HL-60 (cell line): ENCODE measurements around the gene NUP62.

Experiments used
- DNase-seq, 2 experiments: peaks; one replicate each; pipeline ENCODE4 v3.0.0-alpha.2; 2010 to 2020; ENCODE audit warnings: low read depth in 1 of 2, low spot score in 1 of 2
- H3K27ac ChIP-seq: fragments of 250-450 bp; sonication (Bioruptor Pico); replicated peaks from 2 replicates; pipeline ENCODE4 v1.5.1; 2020; ENCODE audit warnings: mild to moderate bottlenecking, moderate library complexity
- H3K27me3 ChIP-seq: fragments of 250-450 bp; sonication (Bioruptor Pico); 2 replicates; pipeline ENCODE4 v1.5.1; 2021; ENCODE audit warnings: mild to moderate bottlenecking, moderate library complexity; ENCODE audit not compliant: insufficient read depth, poor library complexity, severe bottlenecking
- H3K4me3 ChIP-seq: replicated peaks from 2 replicates; pipeline ENCODE4 v1.5.1; 2011; ENCODE audit warnings: mild to moderate bottlenecking, control low read depth, low read length; ENCODE audit not compliant: insufficient read depth
- GABPA ChIP-seq: IDR thresholded peaks from 2 replicates; pipeline ENCODE4 v1.6.1; 2012; ENCODE audit warnings: low read depth
- POLR2AphosphoS5 ChIP-seq: IDR thresholded peaks from 2 replicates; pipeline ENCODE4 v1.6.1; 2012; ENCODE audit warnings: low read depth
- SPI1 ChIP-seq: IDR thresholded peaks from 2 replicates; pipeline ENCODE4 v1.6.1; 2012; ENCODE audit warnings: low read depth, mild to moderate bottlenecking, borderline replicate concordance
- TF ChIP-seq, protein P1 (sequence below): IDR thresholded peaks from one replicate; pipeline ENCODE4 v1.5.1; 2011; ENCODE audit warnings: low read length, control low read depth, inconsistent platforms; ENCODE audit not compliant: insufficient read depth
- TF ChIP-seq, protein P2 (sequence below): IDR thresholded peaks from 2 replicates; pipeline ENCODE4 v1.6.1; 2012; ENCODE audit warnings: low read depth; ENCODE audit not compliant: insufficient replicate concordance

NUP62 gene

DNA sequence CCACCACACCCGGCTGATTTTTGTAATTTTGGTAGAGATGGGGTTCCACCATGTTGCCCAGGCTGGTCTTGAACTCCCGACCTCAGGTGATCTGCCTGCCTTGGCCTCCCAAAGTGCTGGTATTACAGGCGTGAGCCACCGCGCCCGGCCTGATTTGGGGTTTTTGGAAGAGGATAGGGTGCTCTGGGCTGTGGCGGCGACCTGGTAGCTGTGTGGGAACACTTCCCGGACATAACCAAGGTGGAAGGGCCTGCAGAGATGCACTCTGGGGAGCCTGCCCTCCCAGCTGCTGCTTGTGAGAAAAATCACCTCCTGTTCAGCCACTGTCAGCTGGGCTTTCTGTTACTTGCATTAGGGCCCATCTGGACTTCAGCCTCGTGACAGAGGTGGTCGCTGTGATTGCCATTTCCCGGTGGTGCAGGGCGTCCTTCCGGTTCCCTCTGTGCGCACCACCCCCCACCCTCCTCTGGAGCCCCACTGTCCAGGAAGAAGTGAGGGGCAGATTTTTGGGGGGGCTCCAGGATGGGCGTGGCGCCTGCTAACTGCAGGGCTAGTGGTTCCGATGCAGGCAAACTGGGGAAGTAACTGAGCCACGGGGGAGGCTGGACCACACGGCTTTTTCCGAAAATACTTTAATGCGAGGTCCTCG lies 40.1 kb downstream of the NUP62 start:
- Histone ChIP-seq H3K27ac (no peak overlapping the region), H3K27me3 (no peaks in the 10 kb centered on the region), H3K4me3 (no peak overlapping the region)
- DNase-seq: no peak
- TF ChIP-seq GABPA (no peak), POLR2AphosphoS5 (no peak), SPI1 (no peak)
- TF ChIP-seq, protein P1, sequence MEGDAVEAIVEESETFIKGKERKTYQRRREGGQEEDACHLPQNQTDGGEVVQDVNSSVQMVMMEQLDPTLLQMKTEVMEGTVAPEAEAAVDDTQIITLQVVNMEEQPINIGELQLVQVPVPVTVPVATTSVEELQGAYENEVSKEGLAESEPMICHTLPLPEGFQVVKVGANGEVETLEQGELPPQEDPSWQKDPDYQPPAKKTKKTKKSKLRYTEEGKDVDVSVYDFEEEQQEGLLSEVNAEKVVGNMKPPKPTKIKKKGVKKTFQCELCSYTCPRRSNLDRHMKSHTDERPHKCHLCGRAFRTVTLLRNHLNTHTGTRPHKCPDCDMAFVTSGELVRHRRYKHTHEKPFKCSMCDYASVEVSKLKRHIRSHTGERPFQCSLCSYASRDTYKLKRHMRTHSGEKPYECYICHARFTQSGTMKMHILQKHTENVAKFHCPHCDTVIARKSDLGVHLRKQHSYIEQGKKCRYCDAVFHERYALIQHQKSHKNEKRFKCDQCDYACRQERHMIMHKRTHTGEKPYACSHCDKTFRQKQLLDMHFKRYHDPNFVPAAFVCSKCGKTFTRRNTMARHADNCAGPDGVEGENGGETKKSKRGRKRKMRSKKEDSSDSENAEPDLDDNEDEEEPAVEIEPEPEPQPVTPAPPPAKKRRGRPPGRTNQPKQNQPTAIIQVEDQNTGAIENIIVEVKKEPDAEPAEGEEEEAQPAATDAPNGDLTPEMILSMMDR: no peak
- TF ChIP-seq, protein P2, sequence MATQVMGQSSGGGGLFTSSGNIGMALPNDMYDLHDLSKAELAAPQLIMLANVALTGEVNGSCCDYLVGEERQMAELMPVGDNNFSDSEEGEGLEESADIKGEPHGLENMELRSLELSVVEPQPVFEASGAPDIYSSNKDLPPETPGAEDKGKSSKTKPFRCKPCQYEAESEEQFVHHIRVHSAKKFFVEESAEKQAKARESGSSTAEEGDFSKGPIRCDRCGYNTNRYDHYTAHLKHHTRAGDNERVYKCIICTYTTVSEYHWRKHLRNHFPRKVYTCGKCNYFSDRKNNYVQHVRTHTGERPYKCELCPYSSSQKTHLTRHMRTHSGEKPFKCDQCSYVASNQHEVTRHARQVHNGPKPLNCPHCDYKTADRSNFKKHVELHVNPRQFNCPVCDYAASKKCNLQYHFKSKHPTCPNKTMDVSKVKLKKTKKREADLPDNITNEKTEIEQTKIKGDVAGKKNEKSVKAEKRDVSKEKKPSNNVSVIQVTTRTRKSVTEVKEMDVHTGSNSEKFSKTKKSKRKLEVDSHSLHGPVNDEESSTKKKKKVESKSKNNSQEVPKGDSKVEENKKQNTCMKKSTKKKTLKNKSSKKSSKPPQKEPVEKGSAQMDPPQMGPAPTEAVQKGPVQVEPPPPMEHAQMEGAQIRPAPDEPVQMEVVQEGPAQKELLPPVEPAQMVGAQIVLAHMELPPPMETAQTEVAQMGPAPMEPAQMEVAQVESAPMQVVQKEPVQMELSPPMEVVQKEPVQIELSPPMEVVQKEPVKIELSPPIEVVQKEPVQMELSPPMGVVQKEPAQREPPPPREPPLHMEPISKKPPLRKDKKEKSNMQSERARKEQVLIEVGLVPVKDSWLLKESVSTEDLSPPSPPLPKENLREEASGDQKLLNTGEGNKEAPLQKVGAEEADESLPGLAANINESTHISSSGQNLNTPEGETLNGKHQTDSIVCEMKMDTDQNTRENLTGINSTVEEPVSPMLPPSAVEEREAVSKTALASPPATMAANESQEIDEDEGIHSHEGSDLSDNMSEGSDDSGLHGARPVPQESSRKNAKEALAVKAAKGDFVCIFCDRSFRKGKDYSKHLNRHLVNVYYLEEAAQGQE: no peak

DNA sequence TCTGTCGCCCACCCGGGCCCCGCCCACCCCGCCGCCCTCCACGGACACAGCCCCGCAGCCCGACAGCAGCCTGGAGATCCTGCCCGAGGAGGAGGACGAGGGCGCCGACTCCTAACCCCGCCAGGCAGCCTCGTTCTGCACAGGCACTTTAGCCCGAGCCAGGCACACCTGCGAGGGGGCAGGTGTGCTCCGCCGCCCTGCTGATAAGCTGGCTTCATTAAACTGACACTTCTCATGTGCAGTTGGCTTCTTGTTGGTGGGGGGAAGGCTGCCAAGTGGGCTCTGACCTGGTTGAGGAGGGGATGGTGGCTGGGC lies 40.8 kb downstream of the NUP62 start:
- H3K4me3 ChIP-seq: no peak overlapping the region
- H3K27ac ChIP-seq: no peak overlapping the region
- H3K27me3 ChIP-seq: no peaks in the 10 kb centered on the region
- no peak for DNase-seq
- TF ChIP-seq POLR2AphosphoS5 (no peak), GABPA (no peak), SPI1 (no peak)
- TF ChIP-seq, protein P1: no peak
- TF ChIP-seq, protein P2: no peak

DNA sequence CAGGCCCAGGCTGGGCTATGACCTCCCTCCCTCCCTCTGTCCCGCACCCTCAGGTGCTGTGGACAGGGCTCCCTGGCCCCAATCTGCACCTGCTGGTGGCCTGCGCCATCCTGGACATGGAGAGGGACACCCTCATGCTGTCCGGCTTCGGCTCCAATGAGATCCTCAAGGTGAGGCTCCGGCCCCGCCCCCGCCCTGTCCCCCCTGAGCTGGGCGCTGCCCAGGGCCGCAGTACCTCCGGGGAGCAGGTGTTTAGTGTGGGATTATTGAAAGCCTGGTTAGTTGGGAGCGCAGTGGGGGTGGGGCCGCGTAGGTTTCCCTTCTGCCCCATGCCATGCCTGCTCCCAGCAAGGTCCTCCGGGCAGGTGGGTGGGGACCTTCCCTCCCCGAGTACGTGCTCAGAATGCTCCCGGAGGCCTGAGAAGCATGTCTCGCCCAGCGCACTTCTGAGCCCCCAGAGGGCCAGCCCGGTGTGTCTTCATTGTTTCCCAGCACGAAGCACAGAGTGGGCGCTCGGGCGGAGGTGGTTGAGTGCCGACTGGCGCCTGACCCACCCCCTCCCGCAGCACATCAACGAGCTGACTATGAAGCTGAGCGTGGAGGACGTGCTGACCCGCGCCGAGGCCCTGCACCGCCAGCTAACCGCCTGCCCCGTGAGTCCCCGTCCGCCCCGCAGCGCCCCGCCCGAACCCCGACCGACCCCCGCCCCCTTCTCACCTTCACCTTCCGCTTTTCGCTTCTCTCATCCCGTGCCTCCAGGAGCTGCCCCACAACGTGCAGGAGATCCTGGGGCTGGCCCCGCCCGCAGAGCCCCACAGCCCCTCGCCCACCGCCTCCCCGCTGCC lies 41.4 kb downstream of the NUP62 start:
- no peak for DNase-seq
- H3K27ac ChIP-seq: no peak overlapping the region
- TF ChIP-seq, protein P2: no peak
- TF ChIP-seq GABPA (no peak), POLR2AphosphoS5 (no peak), SPI1 (no peak)
- TF ChIP-seq, protein P1: no peak
- no peak overlapping the region for H3K4me3 ChIP-seq
- no peaks in the 10 kb centered on the region for H3K27me3 ChIP-seq
